ENCODE results near the gene ROR1.

DNA sequence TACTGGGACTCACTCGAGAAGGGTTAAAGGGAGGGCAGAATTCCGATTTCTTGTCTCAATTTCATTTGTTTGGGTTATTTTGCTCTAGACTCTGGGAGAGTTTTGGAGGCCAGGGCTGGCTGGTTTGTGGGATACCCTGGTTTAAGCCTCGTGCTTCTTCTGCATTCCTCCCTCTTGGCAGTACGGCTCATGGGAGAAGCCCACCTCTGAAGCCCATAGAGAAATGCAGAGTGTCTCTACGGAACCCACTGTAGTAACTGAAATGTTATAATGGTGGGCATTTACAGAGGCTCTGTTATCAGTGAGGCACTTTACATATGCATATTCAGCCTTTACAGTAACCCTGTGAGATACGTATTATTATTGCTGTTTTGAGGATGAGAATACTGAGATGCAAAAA is 43.9 kb downstream of the ROR1 start:
- TF ChIP-seq RAD21 (IDR thresholded peaks at IDR 0.05; ENCODE audit: low read length) (no peak), POLR2A (IDR thresholded peaks at IDR 0.05; ENCODE audit: low read depth, low read length) (no peak), MXI1 (IDR thresholded peaks at IDR 0.05; ENCODE audit: borderline replicate concordance, low read depth, low read length) (no peak), CHD1 (IDR thresholded peaks at IDR 0.05; ENCODE audit: low read depth, low read length) (no peak)
- TF ChIP-seq, protein P1, sequence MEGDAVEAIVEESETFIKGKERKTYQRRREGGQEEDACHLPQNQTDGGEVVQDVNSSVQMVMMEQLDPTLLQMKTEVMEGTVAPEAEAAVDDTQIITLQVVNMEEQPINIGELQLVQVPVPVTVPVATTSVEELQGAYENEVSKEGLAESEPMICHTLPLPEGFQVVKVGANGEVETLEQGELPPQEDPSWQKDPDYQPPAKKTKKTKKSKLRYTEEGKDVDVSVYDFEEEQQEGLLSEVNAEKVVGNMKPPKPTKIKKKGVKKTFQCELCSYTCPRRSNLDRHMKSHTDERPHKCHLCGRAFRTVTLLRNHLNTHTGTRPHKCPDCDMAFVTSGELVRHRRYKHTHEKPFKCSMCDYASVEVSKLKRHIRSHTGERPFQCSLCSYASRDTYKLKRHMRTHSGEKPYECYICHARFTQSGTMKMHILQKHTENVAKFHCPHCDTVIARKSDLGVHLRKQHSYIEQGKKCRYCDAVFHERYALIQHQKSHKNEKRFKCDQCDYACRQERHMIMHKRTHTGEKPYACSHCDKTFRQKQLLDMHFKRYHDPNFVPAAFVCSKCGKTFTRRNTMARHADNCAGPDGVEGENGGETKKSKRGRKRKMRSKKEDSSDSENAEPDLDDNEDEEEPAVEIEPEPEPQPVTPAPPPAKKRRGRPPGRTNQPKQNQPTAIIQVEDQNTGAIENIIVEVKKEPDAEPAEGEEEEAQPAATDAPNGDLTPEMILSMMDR (conservative IDR thresholded peaks at IDR 0.05; ENCODE audit: low read depth, low read length): no peak
- TF ChIP-seq, protein P2, sequence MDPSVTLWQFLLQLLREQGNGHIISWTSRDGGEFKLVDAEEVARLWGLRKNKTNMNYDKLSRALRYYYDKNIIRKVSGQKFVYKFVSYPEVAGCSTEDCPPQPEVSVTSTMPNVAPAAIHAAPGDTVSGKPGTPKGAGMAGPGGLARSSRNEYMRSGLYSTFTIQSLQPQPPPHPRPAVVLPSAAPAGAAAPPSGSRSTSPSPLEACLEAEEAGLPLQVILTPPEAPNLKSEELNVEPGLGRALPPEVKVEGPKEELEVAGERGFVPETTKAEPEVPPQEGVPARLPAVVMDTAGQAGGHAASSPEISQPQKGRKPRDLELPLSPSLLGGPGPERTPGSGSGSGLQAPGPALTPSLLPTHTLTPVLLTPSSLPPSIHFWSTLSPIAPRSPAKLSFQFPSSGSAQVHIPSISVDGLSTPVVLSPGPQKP (IDR thresholded peaks at IDR 0.05; ENCODE audit: borderline replicate concordance, low read depth, low read length): no peak
- TF ChIP-seq, protein P3, sequence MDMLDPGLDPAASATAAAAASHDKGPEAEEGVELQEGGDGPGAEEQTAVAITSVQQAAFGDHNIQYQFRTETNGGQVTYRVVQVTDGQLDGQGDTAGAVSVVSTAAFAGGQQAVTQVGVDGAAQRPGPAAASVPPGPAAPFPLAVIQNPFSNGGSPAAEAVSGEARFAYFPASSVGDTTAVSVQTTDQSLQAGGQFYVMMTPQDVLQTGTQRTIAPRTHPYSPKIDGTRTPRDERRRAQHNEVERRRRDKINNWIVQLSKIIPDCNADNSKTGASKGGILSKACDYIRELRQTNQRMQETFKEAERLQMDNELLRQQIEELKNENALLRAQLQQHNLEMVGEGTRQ (IDR thresholded peaks at IDR 0.05; ENCODE audit: low read depth, low read length): no peak
